Subcutaneous adipose tissue (tissue), 4 donors: ENCODE results near the gene CCDC83. TPM values are rescaled to one million over a fixed set of nuclear protein-coding genes. Genes with fewer than 3 reads are reported as not detected.

Source experiments
- total RNA-seq, 4 donors: library from RNA; depleted of rRNA; stranded (reverse); fragments of >200 nt; gene quantifications; one replicate each; pipeline ENCODE4 v1.1.0, GENCODE V29; 2016
- TF ChIP-seq, protein P1 (sequence below): fragments of 450-650 bp; IDR thresholded peaks from one replicate; pipeline ENCODE4 v1.5.1; 2016; ENCODE audit warnings: low read depth, mild to moderate bottlenecking, control low read depth, antibody characterized with exemption, moderate library complexity

CCDC83 gene
- total RNA-seq, 4 donors from 2014 or later, result not detected

DNA sequence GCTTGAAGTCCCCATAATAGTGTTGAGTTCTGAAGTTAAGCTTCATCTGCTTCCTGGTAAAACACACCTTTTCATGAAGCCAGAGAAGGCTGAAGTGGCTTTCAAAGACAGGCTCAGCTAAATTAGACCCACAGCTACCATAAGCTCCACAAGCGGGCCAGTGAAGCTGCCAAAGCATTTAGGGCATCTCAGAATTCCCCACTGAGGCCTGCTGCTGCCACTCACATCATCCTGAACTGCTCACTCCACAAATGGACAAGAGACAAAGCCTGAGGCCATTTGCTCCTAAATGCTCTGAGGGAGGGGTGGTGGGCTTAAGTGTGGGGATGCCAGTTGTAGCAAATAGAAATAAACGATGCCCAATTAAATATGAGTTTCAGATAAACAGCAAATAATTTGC, 14.6 kb downstream of the CCDC83 start:
- TF ChIP-seq, protein P1, sequence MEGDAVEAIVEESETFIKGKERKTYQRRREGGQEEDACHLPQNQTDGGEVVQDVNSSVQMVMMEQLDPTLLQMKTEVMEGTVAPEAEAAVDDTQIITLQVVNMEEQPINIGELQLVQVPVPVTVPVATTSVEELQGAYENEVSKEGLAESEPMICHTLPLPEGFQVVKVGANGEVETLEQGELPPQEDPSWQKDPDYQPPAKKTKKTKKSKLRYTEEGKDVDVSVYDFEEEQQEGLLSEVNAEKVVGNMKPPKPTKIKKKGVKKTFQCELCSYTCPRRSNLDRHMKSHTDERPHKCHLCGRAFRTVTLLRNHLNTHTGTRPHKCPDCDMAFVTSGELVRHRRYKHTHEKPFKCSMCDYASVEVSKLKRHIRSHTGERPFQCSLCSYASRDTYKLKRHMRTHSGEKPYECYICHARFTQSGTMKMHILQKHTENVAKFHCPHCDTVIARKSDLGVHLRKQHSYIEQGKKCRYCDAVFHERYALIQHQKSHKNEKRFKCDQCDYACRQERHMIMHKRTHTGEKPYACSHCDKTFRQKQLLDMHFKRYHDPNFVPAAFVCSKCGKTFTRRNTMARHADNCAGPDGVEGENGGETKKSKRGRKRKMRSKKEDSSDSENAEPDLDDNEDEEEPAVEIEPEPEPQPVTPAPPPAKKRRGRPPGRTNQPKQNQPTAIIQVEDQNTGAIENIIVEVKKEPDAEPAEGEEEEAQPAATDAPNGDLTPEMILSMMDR, result no peak

DNA sequence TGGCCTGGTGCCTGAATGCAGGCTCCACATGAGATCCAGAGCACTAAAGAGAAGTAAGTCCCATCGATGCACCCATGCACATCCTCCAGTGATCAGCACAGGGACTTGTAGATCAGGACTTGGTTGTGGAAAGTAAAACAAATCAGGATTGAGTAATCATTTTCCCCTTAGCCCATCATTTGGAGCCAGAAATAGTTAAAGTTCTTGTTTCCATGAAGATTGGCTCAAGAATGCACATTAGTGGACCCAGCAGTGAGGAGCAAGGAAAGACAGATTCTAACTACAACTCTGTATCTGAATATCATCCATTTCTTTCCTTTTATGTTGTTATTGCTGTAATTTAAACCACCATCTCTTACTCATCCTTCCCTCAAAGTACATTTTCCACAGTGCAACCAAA, 19.1 kb downstream of the CCDC83 start:
- TF ChIP-seq, protein P1, result no peak

DNA sequence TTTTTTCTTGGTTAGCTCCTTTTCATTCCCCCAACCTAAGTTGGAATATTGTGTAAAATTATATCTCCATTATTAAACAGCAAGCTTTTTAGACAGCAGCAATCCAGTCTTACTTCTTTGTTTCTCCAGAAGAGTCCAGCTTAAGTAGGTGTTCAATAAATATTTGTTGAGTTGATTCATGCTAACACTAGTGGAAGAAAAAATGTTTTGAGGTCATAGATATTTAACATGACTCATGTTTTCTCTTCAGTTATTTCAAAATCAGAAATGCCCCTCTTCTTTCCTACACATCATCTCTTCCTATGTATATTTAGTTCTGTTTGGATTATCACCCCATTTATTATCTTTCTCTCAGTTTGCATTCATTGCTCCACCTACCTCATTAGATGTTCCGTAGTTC, 20.3 kb downstream of the CCDC83 start:
- TF ChIP-seq, protein P1, result no peak

DNA sequence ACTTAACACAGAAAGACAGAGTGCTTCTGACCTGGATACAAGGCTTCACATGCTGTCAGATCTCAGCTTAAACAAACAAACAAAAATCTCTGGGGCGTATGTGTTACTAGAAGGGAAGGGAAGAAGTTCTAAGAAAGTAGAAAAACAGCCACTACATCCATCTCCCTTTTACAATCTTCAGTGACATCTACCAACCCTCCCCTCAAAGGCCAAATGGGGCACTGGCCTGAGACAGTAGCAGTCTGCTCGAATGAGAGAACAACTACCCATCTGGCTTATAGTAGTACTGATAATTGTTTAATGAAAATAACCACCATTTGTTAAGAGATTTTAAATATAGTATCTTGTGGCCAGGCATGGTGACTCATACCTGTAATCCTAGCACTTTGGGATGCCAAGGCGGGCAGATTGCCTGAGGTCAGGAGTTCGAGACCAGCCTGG, 29.4 kb downstream of the CCDC83 start:
- TF ChIP-seq, protein P1, result no peak

DNA sequence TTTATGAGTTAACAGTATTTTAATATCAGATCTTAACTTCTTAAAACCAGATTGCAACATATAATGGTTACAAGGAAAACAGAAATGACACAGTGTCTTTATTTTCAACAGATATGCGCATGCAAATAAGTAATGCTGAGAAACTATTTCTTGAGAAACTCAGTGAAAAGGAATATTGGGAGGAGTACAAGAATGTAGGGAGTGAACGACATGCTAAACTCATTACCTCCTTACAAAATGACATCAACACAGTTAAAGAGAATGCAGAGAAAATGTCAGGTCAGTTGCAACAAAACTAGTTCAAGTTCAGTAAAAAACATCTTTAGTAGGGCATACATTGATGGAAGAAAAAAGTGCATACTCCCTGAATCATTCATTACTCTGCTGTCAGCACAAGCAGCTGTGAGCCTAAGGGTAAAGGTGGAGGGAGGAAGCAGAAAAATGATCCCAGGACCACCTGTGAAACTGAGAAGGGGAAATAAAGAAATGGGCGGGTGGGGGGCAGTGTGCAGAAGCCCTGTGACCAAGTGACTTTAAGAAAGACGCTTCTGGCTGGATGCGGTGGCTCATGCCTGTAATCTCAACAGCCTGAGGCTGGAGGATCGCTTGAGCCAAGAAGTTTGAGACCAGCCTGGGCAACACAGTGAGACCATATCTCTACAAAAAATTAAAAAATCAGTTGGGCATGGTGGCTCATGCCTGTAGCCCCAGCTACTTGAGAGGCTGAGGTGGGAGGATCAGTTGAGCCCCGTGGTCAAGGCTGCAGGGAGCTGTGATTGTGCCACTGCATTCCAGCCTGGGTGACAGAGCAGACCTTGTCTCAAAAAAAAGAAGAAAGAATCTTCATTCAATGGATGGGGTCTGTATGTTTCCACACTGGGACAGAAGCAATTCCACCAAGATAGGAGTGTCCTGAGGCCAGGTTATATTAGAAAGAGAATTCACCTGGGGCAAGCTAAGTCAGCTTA, 31.2 kb downstream of the CCDC83 start:
- TF ChIP-seq, protein P1, result no peak

DNA sequence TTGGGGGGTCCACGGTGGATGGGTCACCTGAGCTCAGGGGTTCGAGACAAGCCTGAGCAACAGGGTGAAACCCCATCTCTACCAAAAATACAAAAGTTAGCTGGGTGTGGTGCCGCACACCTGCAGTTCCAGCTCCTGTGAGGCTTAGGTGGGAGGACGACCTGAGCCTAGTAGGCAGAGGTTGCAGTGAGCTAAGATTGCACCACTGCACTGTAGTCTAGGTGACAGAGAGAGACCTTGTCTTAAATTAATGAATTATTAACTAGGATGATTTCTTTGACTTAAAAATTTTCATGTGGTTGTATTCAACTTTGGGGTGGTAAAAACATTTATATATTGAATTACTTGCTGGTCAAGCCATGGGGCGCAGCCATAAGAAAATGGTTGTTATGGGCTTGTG, 33.9 kb downstream of the CCDC83 start:
- TF ChIP-seq, protein P1, result no peak

DNA sequence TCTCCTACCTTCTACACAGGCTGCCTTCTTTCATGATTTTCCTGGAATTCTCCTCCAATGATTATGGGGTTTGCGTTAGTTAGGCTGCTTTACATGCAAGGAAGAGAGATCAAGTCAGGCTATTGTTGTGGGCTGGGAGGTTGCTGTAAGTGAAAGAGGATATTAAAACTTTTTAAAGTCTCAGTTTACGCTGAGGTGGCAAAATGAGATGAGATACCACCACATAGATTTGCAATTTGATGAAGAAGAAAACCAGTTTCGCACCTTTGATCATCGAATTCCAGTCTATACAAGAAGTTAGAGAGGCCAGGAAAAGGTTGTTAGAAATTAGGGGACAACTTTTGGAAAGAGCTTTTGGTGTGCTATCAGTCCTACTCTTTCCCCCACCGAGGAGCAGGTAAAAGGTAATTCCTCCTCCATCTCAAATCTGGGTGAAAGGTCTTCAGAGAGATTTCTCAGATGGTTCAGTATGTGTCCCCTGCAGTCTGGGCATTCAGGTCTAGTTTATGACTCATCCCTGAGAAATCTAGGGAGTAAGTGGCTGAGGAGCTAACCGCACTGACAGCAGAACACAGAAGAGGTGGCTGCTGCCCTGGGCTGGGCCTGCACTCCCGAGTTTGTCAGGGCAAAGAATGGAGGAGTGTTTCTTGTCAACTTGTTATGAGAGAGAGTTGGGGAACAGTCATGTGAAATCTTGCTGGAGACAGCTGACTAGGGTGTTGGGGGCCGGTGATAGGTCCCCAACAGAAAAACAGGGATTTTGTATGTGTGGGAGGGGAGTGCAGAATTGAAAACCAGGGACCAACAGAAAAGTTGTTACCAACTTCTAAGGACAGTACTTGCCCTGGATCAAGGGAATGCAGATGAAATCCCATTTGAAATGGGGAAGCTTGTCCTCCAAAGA, 34.7 kb downstream of the CCDC83 start:
- TF ChIP-seq, protein P1, result no peak
